Hepatocyte (in vitro differentiated cells): Measurements from ENCODE around the gene TRIM9. TPM values are rescaled to one million over a fixed set of nuclear protein-coding genes. Genes with fewer than 3 reads are reported as not detected.

Experiments
- DNase-seq: peaks from one replicate; pipeline ENCODE4 v3.0.0-alpha.2; 2016; ENCODE audit warnings: low spot score
- H2AFZ ChIP-seq: fragments of 200-600 bp; sonication (generic); 2 replicates; pipeline ENCODE4 v1.6.0; 2016; ENCODE audit warnings: antibody characterized with exemption, mild to moderate bottlenecking
- H3K27ac ChIP-seq: fragments of 200-600 bp; sonication (generic); 2 replicates; pipeline ENCODE4 v1.5.1; 2016; ENCODE audit warnings: mild to moderate bottlenecking
- H3K27me3 ChIP-seq: fragments of 200-600 bp; sonication (generic); 2 replicates; pipeline ENCODE4 v1.6.1; 2016
- H3K36me3 ChIP-seq: fragments of 200-600 bp; sonication (generic); replicated peaks from 2 replicates; pipeline ENCODE4 v1.5.1; 2016; ENCODE audit warnings: low read depth; ENCODE audit not compliant: insufficient read depth
- H3K4me1 ChIP-seq: fragments of 200-600 bp; sonication (generic); 2 replicates; pipeline ENCODE4 v1.5.1; 2016; ENCODE audit warnings: mild to moderate bottlenecking, moderate library complexity; ENCODE audit not compliant: insufficient read depth
- H3K4me2 ChIP-seq: fragments of 200-600 bp; sonication (generic); 2 replicates; pipeline ENCODE4 v1.6.0; 2016
- H3K4me3 ChIP-seq: fragments of 200-600 bp; sonication (generic); 2 replicates; pipeline ENCODE4 v1.5.1; 2016; ENCODE audit warnings: mild to moderate bottlenecking
- H3K79me2 ChIP-seq: fragments of 200-600 bp; sonication (generic); 2 replicates; pipeline ENCODE4 v1.6.0; 2017; ENCODE audit warnings: mild to moderate bottlenecking
- H3K9me2 ChIP-seq: fragments of 200-600 bp; sonication (generic); replicated peaks from 2 replicates; pipeline ENCODE4 v1.6.0; 2017; ENCODE audit warnings: mild to moderate bottlenecking; ENCODE audit not compliant: insufficient read depth
- H3K9me3 ChIP-seq: fragments of 200-600 bp; sonication (generic); 2 replicates; pipeline ENCODE4 v1.5.1; 2016; ENCODE audit warnings: low read depth, mild to moderate bottlenecking
- H4K20me1 ChIP-seq: fragments of 200-600 bp; sonication (generic); 2 replicates; pipeline ENCODE4 v1.6.0; 2016; ENCODE audit warnings: mild to moderate bottlenecking; ENCODE audit not compliant: insufficient read depth, poor library complexity, severe bottlenecking
- EZH2 ChIP-seq: fragments of 200-600 bp; sonication (generic); IDR thresholded peaks from 2 replicates; pipeline ENCODE4 v1.6.1; 2016; ENCODE audit warnings: antibody characterized with exemption, mild to moderate bottlenecking, borderline replicate concordance
- EZH2phosphoT487 ChIP-seq: fragments of 200-600 bp; sonication (generic); IDR thresholded peaks from one replicate; pipeline ENCODE4 v1.6.1; 2018; ENCODE audit warnings: antibody characterized with exemption, mild to moderate bottlenecking, low read depth, moderate library complexity; ENCODE audit not compliant: unreplicated experiment, severe bottlenecking
- WGBS: methylation state at CpG from one replicate; pipeline ENCODE4 v1.1.6; 2016; ENCODE audit warnings: low lambda C conversion rate; ENCODE audit errors: missing lambda C conversion rate; 5-methylcytosine and 5-hydroxymethylcytosine counted together
- polyA plus RNA-seq: library from polyadenylated mRNA; unstranded; fragments of >200 nt; fragmentation: Nextera tagmentation; extraction: Ambion mirVana; gene quantifications from 2 replicates; pipeline ENCODE4 v1.2.1, GENCODE V29; 2016
- total RNA-seq: library from RNA; depleted of rRNA; stranded (reverse); fragments of >200 nt; gene quantifications from 2 replicates; pipeline ENCODE4 v1.2.3, GENCODE V29; 2014
- TF ChIP-seq, protein P1 (sequence below): fragments of 200-600 bp; sonication (generic); IDR thresholded peaks from 2 replicates; pipeline ENCODE4 v1.5.1; 2016; ENCODE audit warnings: antibody characterized with exemption, mild to moderate bottlenecking; ENCODE audit not compliant: poor library complexity

The TRIM9 gene
- total and polyA plus RNA-seq, 2 experiments from 2014 or later, result 0.10 to 0.94 TPM

DNA sequence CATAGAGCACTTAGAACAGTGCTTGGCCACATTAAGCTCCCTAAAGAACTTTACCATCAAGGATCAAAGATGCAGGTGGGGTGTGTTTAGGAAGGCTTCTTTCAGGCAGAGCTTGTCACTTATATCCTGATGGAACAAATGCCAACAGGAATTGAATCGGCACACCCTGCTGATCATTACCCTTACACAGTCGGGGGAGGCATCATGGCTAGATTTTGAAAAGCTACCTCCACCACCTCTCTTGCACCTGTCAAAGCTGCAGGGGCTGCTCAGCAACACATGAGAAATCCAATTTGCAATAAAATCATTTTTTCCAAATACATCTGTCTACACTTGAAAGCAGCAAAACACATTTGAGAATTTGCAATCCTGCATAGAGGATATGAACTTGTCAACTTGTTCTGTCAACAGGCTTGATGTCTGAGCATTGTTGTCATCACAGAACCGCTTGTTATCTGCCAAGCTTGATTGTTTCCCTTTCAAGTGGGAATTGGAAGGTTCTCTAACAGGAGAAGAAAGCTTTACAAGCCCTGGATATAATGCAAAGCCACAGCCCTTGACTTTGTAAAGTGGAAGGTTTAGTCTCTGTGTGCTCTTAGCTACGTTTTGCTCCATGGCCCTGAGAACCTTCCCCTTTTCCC, 24.6 kb upstream of the TRIM9 start:
- Histone ChIP-seq H3K27me3 (no peaks in the 10 kb centered on the region), H4K20me1 (no peaks in the 10 kb centered on the region), H3K9me2 (no peaks in the 10 kb centered on the region), H3K9me3 (no peaks in the 10 kb centered on the region), H3K4me3 (no peak overlapping the region), H3K4me2 (no peak overlapping the region), H2AFZ (no peak overlapping the region), H3K27ac (no peak overlapping the region), H3K36me3 (no peaks in the 10 kb centered on the region), H3K4me1 (no peaks in the 10 kb centered on the region), H3K79me2 (no peaks in the 10 kb centered on the region)
- DNase-seq, result no peak
- 58% methylated on average over 4 of the region's 4 CpGs for WGBS
- TF ChIP-seq, protein P1, sequence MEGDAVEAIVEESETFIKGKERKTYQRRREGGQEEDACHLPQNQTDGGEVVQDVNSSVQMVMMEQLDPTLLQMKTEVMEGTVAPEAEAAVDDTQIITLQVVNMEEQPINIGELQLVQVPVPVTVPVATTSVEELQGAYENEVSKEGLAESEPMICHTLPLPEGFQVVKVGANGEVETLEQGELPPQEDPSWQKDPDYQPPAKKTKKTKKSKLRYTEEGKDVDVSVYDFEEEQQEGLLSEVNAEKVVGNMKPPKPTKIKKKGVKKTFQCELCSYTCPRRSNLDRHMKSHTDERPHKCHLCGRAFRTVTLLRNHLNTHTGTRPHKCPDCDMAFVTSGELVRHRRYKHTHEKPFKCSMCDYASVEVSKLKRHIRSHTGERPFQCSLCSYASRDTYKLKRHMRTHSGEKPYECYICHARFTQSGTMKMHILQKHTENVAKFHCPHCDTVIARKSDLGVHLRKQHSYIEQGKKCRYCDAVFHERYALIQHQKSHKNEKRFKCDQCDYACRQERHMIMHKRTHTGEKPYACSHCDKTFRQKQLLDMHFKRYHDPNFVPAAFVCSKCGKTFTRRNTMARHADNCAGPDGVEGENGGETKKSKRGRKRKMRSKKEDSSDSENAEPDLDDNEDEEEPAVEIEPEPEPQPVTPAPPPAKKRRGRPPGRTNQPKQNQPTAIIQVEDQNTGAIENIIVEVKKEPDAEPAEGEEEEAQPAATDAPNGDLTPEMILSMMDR, result no peak
- TF ChIP-seq EZH2 (no peak), EZH2phosphoT487 (no peak)

DNA sequence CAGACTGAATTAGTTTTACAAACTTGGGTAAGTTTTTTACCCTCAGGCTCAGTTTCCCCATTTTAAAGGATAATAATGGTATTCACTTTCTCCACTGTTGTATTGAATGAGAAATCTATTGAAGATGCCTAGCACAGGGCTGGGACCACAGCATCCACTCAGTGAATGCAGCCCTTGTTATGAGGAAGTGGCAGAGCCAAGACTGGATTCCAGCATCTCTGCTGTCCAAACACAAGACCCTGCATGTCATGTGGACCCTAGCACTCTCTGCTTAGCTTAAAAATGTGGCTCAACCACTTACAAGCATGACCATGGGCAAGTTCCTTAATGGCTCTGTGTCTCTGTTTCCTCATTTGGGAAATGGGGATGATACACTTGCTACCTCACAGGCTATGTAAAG, 24.1 kb upstream of the TRIM9 start:
- no peak overlapping the region for H2AFZ ChIP-seq
- no peaks in the 10 kb centered on the region for H3K4me1 ChIP-seq
- no peaks in the 10 kb centered on the region for H3K9me2 ChIP-seq
- H3K27me3 ChIP-seq, result no peaks in the 10 kb centered on the region
- no peaks in the 10 kb centered on the region for H3K79me2 ChIP-seq
- no peaks in the 10 kb centered on the region for H3K9me3 ChIP-seq
- H4K20me1 ChIP-seq, result no peaks in the 10 kb centered on the region
- DNase-seq, result no peak
- no peak for TF ChIP-seq EZH2
- no peak overlapping the region for H3K4me2 ChIP-seq
- no peak overlapping the region for H3K27ac ChIP-seq
- no peaks in the 10 kb centered on the region for H3K36me3 ChIP-seq
- H3K4me3 ChIP-seq, result no peak overlapping the region

DNA sequence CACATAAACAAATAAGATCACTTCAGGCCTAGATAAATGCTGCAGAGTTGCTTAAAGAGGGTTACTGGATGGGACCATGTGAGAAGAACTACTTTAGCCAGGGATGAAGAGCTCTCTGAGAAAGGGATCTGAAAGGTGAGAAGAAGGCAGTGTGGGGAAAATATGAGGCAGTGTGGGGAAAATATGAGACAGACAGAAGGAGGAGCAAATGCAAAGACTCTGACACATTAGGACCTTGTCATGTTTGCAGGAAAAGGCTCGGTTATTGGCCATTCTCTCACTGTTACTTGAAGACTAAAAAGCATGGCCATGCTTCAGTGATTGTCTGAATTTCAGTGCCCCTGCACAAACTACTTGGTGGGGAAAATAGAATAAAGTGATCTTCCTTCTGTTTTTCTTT, 22.7 kb upstream of the TRIM9 start:
- 80% methylated on average over 1 of the region's 1 CpG for WGBS
- Histone ChIP-seq H2AFZ (no peak overlapping the region), H3K9me2 (no peaks in the 10 kb centered on the region), H3K4me3 (no peak overlapping the region), H3K36me3 (no peaks in the 10 kb centered on the region), H3K79me2 (no peaks in the 10 kb centered on the region), H3K4me2 (no peak overlapping the region), H3K27me3 (no peaks in the 10 kb centered on the region), H3K27ac (no peak overlapping the region), H3K4me1 (no peaks in the 10 kb centered on the region), H4K20me1 (no peaks in the 10 kb centered on the region), H3K9me3 (no peaks in the 10 kb centered on the region)
- TF ChIP-seq EZH2 (no peak), EZH2phosphoT487 (no peak)
- TF ChIP-seq, protein P1, result no peak
- no peak for DNase-seq

DNA sequence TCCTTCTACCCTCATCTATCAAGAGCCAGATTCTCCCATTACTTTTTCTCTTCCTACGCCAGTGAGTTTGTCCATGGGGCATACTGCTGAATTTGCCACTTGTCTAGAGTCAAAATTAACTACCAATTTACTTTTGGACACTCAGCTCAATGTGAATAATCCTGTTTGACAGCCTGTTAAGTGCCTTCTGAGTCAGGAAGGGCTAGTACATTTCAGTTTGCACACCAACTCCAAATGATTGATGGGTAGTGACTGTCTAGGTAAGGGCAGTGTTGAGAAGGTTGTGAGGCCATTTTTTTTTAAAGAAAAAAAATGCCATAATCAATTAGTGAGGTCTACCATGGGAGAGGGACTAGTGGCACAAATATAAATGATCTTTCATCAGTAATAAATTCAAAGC, 21.8 kb upstream of the TRIM9 start:
- H3K9me3 ChIP-seq, result no peaks in the 10 kb centered on the region
- no peaks in the 10 kb centered on the region for H3K27me3 ChIP-seq
- no peak overlapping the region for H3K4me2 ChIP-seq
- no peak overlapping the region for H3K27ac ChIP-seq
- no peaks in the 10 kb centered on the region for H3K4me1 ChIP-seq
- H2AFZ ChIP-seq, result no peak overlapping the region
- DNase-seq, result no peak
- no peaks in the 10 kb centered on the region for H3K9me2 ChIP-seq
- no peak overlapping the region for H3K4me3 ChIP-seq
- no peaks in the 10 kb centered on the region for H3K36me3 ChIP-seq
- H4K20me1 ChIP-seq, result no peaks in the 10 kb centered on the region
- WGBS, result 88% methylated on average over 1 of the region's 1 CpG
- TF ChIP-seq, protein P1, result no peak
- no peak for TF ChIP-seq EZH2phosphoT487
- TF ChIP-seq EZH2, result no peak
- no peaks in the 10 kb centered on the region for H3K79me2 ChIP-seq
